ENCODE measurements around the gene SKAP2. TPM values are rescaled to one million over a fixed set of nuclear protein-coding genes. Genes with fewer than 3 reads are reported as not detected.

Gene SKAP2
- total RNA-seq, 1 experiment from 2014 or later: 0.56 TPM

GRCh38 chr7:26863518-26864308, 677 bp downstream of the SKAP2 start:
- BruUV-seq (replicated peaks): no TSS peak
- peak; percentile 14 for DNase-seq (ENCODE audit: low spot score)

DNA sequence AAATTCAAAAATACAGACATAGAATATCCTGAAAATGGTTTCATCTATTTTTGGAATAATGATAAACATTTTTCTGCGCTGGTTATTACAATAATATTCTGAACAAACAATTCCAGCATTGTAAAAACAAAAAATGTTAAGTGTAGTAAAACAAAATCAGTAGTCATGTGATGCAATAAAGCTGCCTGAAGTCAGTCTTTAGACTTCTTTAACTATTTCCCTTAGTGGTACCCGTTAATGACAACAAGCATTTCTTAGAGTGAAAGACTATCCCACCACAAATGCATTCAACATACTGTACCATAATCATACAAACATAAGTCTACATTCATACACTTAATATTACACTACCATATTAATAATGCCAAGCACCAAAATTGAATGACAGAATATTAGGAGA, 1.6 kb downstream of the SKAP2 start:
- intact Hi-C loops (cut with micrococcal nuclease; ENCODE audit: unreplicated experiment): no loop called here
- H3K27me3 ChIP-seq (replicated peaks; ENCODE audit: insufficient read depth, low read depth, low read length, poor library complexity): peaks cover 65% of the 10 kb centered on the region

More at GRCh38 chr7:26863518-26864308, 677 bp downstream of the SKAP2 start:
- Histone ChIP-seq H3K9me3 (ENCODE audit: low read depth, low read length, poor library complexity, severe bottlenecking) (no peaks in the 10 kb centered on the region), H3K4me3 (ENCODE audit: low read depth, low read length, poor library complexity, severe bottlenecking) (peak overlapping the region; percentile 55), H3K27ac (ENCODE audit: low read depth, low read length, poor library complexity, severe bottlenecking) (no peak overlapping the region), H3K4me1 (ENCODE audit: insufficient read depth, low read length, poor library complexity, severe bottlenecking) (no peaks in the 10 kb centered on the region), H3K27me3 (replicated peaks; ENCODE audit: insufficient read depth, low read depth, low read length, poor library complexity) (peaks cover 60% of the 10 kb centered on the region), H3K36me3 (ENCODE audit: insufficient read depth, low read length, poor library complexity, severe bottlenecking) (no peaks in the 10 kb centered on the region)
- CTCF ChIA-PET: no interaction called here
- intact Hi-C loops (cut with micrococcal nuclease; ENCODE audit: unreplicated experiment): no loop called here
- POLR2A ChIA-PET (ENCODE audit: low non-redundant PET): interaction anchor here (0.6 kb wide), 1 partner anchor 91 kb away, joined by 8 read pairs; no protein-coding TSS in a partner anchor
- no peak for TF ChIP-seq CTCF (conservative IDR thresholded peaks at IDR 0.05; ENCODE audit: low read depth, low read length)

GRCh38 chr7:26861050-26861449, 3.3 kb downstream of the SKAP2 start:
- H3K27ac ChIP-seq (ENCODE audit: low read depth, low read length, poor library complexity, severe bottlenecking): no peak overlapping the region
- TF ChIP-seq CTCF (conservative IDR thresholded peaks at IDR 0.05; ENCODE audit: low read depth, low read length): no peak
- TF ChIP-seq EZH2 (IDR thresholded peaks at IDR 0.05; ENCODE audit: borderline replicate concordance, low read depth, low read length, poor library complexity, severe bottlenecking): no peak
- peaks cover 83% of the 10 kb centered on the region for H3K27me3 ChIP-seq (replicated peaks; ENCODE audit: insufficient read depth, low read depth, low read length, poor library complexity)
- ChIA-PET POLR2A (ENCODE audit: low non-redundant PET) (no interaction called here), CTCF (no interaction called here)
- no peaks in the 10 kb centered on the region for H3K9me3 ChIP-seq (ENCODE audit: low read depth, low read length, poor library complexity, severe bottlenecking)
- no peak overlapping the region for H3K4me3 ChIP-seq (ENCODE audit: low read depth, low read length, poor library complexity, severe bottlenecking)
- DNase-seq (ENCODE audit: low spot score): no peak
- BruUV-seq (replicated peaks): no TSS peak
- intact Hi-C loops (cut with micrococcal nuclease; ENCODE audit: unreplicated experiment): no loop called here
- H3K4me1 ChIP-seq (ENCODE audit: insufficient read depth, low read length, poor library complexity, severe bottlenecking): no peaks in the 10 kb centered on the region
- no peaks in the 10 kb centered on the region for H3K36me3 ChIP-seq (ENCODE audit: insufficient read depth, low read length, poor library complexity, severe bottlenecking)

More for the DNA sequence above, 1.6 kb downstream of the SKAP2 start:
- Histone ChIP-seq H3K9me3 (ENCODE audit: low read depth, low read length, poor library complexity, severe bottlenecking) (no peaks in the 10 kb centered on the region), H3K4me3 (ENCODE audit: low read depth, low read length, poor library complexity, severe bottlenecking) (no peak overlapping the region), H3K36me3 (ENCODE audit: insufficient read depth, low read length, poor library complexity, severe bottlenecking) (no peaks in the 10 kb centered on the region), H3K27ac (ENCODE audit: low read depth, low read length, poor library complexity, severe bottlenecking) (no peak overlapping the region), H3K4me1 (ENCODE audit: insufficient read depth, low read length, poor library complexity, severe bottlenecking) (no peaks in the 10 kb centered on the region)
- DNase-seq (ENCODE audit: low spot score): no peak
- BruUV-seq (replicated peaks): no TSS peak
- no peak for TF ChIP-seq EZH2 (IDR thresholded peaks at IDR 0.05; ENCODE audit: borderline replicate concordance, low read depth, low read length, poor library complexity, severe bottlenecking)
- ChIA-PET CTCF (interaction anchor here (0.6 kb wide), 1 partner anchor 1234 kb away, joined by 4 read pairs; no protein-coding TSS in a partner anchor), POLR2A (ENCODE audit: low non-redundant PET) (no interaction called here)

DNA sequence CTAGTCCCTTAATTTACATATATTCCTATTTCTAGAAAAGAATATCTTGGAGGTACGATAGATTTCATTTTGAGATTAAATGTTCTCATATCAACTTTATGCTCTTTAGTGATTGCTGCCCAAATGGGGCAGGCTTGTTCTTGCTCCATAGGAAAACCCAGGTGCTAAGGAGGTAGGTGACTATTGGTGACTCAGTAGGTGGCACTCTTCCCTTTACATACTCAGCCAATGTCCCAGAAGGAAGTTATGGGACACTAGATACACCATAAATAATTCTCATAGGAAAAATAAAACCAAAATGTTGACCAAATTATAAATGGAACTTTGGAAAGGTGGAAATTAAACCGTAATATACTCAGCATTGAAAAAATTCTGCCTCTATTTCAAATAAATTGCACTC, 4.0 kb downstream of the SKAP2 start:
- no peaks in the 10 kb centered on the region for H3K36me3 ChIP-seq (ENCODE audit: insufficient read depth, low read length, poor library complexity, severe bottlenecking)
- H3K4me1 ChIP-seq (ENCODE audit: insufficient read depth, low read length, poor library complexity, severe bottlenecking): no peaks in the 10 kb centered on the region
- TF ChIP-seq CTCF (conservative IDR thresholded peaks at IDR 0.05; ENCODE audit: low read depth, low read length): no peak
- TF ChIP-seq EZH2 (IDR thresholded peaks at IDR 0.05; ENCODE audit: borderline replicate concordance, low read depth, low read length, poor library complexity, severe bottlenecking): no peak
- H3K27ac ChIP-seq (ENCODE audit: low read depth, low read length, poor library complexity, severe bottlenecking): no peak overlapping the region
- DNase-seq (ENCODE audit: low spot score): no peak
- POLR2A ChIA-PET (ENCODE audit: low non-redundant PET): no interaction called here
- no peaks in the 10 kb centered on the region for H3K9me3 ChIP-seq (ENCODE audit: low read depth, low read length, poor library complexity, severe bottlenecking)
- intact Hi-C loops (cut with micrococcal nuclease; ENCODE audit: unreplicated experiment): no loop called here
- BruUV-seq (replicated peaks): no TSS peak
- H3K4me3 ChIP-seq (ENCODE audit: low read depth, low read length, poor library complexity, severe bottlenecking): no peak overlapping the region
- CTCF ChIA-PET: no interaction called here
- H3K27me3 ChIP-seq (replicated peaks; ENCODE audit: insufficient read depth, low read depth, low read length, poor library complexity): peaks cover 89% of the 10 kb centered on the region
